HepG2 (cell line): ENCODE results near the gene CMTM2. TPM values are rescaled to one million over a fixed set of nuclear protein-coding genes. Genes with fewer than 3 reads are reported as not detected.

ENCODE experiments used
- ATAC-seq: fragments of 200-7000 bp; cut with Tn5 transposase; 3 replicates; pipeline ENCODE4 v1.9.1; 2020; ENCODE audit warnings: mild to moderate bottlenecking, moderate library complexity
- BruUV-seq: library from RNA; stranded (reverse); fragments of 400-500 nt; replicated peaks from 2 replicates; lab custom pipeline; 2021; lab: Mats Ljungman, UMichigan
- CTCF ChIA-PET: fragments of 300-600 bp; formaldehyde crosslinking; extraction: SDS; loops from one replicate; lab custom pipeline; 2021; ENCODE audit warnings: low total read pairs, inconsistent platforms, low intra/inter-chr PET ratio; lab: Yijun Ruan, JAX
- POLR2A ChIA-PET: fragments of 350-600 bp; sonication (Branson Sonifier 250); formaldehyde crosslinking; loops from one replicate; lab custom pipeline; 2020; ENCODE audit warnings: antibody characterized with exemption, inconsistent platforms; lab: Yijun Ruan, JAX
- DNase-seq: peaks from one replicate; pipeline ENCODE4 v3.0.0-alpha.2; 2015; ENCODE audit warnings: low spot score
- FAIRE-seq: peaks from 3 replicates; lab custom pipeline; 2011; peaks lifted over from hg19 to GRCh38; lab: Jason Lieb, UNC
- H2AFZ ChIP-seq: one replicate; pipeline ENCODE4 v1.6.1; 2011; ENCODE audit warnings: low read length, inconsistent platforms
- H3K27ac ChIP-seq: fragments of 300-600 bp; 3 replicates; pipeline ENCODE4 v1.8.0; 2011; ENCODE audit warnings: mixed run types, mild to moderate bottlenecking, mixed read lengths, low read length, inconsistent platforms; ENCODE audit not compliant: insufficient read depth; ENCODE audit errors: extremely low read length
- H3K27me3 ChIP-seq, 2 experiments: fragments of 200-600 bp in 1 of 2; 2 replicates in 1 of 2; 3 replicates in 1 of 2; pipeline versions ENCODE4 v1.6.0 to v1.8.0; 2011; ENCODE audit warnings: low read length in 2 of 2, mild to moderate bottlenecking in 2 of 2, moderate library complexity in 2 of 2, inconsistent platforms in 1 of 2; ENCODE audit not compliant: insufficient read depth in 2 of 2, control insufficient read depth in 1 of 2
- H3K36me3 ChIP-seq, 2 experiments: fragments of 200-600 bp in 1 of 2; replicated peaks in 1 of 2; 2 replicates in 1 of 2; 3 replicates in 1 of 2; pipeline versions ENCODE4 v1.5.1 to v1.8.0; 2011; ENCODE audit warnings: low read length in 2 of 2, inconsistent platforms in 1 of 2; ENCODE audit not compliant: insufficient read depth in 2 of 2, control insufficient read depth in 1 of 2
- H3K4me1 ChIP-seq: 2 replicates; pipeline ENCODE4 v1.5.1; 2012; ENCODE audit warnings: low read length, inconsistent platforms; ENCODE audit not compliant: insufficient read depth
- H3K4me2 ChIP-seq: 2 replicates; pipeline ENCODE4 v1.6.0; 2011; ENCODE audit warnings: low read depth, low read length, inconsistent platforms
- H3K4me3 ChIP-seq, 3 experiments: fragments of 200-600 bp in 1 of 3; sonication (generic), shearing (Covaris generic) in 1 of 3; replicated peaks in 1 of 3; 2 replicates each; pipeline ENCODE4 v1.5.1; 2011 to 2016; ENCODE audit warnings: low read length in 3 of 3, inconsistent platforms in 2 of 3, low read depth in 2 of 3, mild to moderate bottlenecking in 2 of 3, control low read depth in 1 of 3, mixed read lengths in 1 of 3; ENCODE audit not compliant: insufficient read depth in 1 of 3
- H3K79me2 ChIP-seq: one replicate; pipeline ENCODE4 v1.6.1; 2011; ENCODE audit warnings: low read length, inconsistent platforms; ENCODE audit not compliant: insufficient read depth
- H3K9ac ChIP-seq: 2 replicates; pipeline ENCODE4 v1.6.0; 2011; ENCODE audit warnings: mild to moderate bottlenecking, low read depth, low read length, inconsistent platforms; ENCODE audit not compliant: insufficient read depth
- H3K9me3 ChIP-seq: 2 replicates; pipeline ENCODE4 v1.5.1; 2012; ENCODE audit warnings: mild to moderate bottlenecking, low read length
- H4K20me1 ChIP-seq: 2 replicates; pipeline ENCODE4 v1.6.0; 2011; ENCODE audit warnings: inconsistent platforms, mild to moderate bottlenecking, low read length, moderate library complexity; ENCODE audit not compliant: insufficient read depth
- ARHGAP35 ChIP-seq: sonication (generic); formaldehyde crosslinking; IDR thresholded peaks from 2 replicates; pipeline ENCODE4 v1.9.0; 2022; ENCODE audit warnings: mild to moderate bottlenecking, inconsistent platforms, moderate library complexity, missing genetic modification reagents, borderline replicate concordance
- HMG20B ChIP-seq: conservative IDR thresholded peaks from 2 replicates; pipeline ENCODE4 v1.6.1; 2016; ENCODE audit warnings: missing genetic modification reagents, missing compliant biosample characterization
- MAFF ChIP-seq: IDR thresholded peaks from 2 replicates; pipeline ENCODE4 v1.6.1; 2011; ENCODE audit warnings: low read depth, low read length, improper control_type of control experiment
- MAFK ChIP-seq, 2 experiments: IDR thresholded peaks in 1 of 2; conservative IDR thresholded peaks in 1 of 2; 2 replicates each; pipeline ENCODE4 v1.6.1; 2011; ENCODE audit warnings: improper control_type of control experiment in 2 of 2, low read length in 2 of 2
- MED13 ChIP-seq: sonication (generic); formaldehyde crosslinking; IDR thresholded peaks from 2 replicates; pipeline ENCODE4 v1.5.0; 2020; ENCODE audit warnings: missing genetic modification reagents
- NFE2L2 ChIP-seq: fragments of 150-350 bp; IDR thresholded peaks from 2 replicates; pipeline ENCODE4 v1.6.1; 2014; ENCODE audit warnings: low read length
- SUZ12 ChIP-seq: fragments of 150-350 bp; IDR thresholded peaks from 2 replicates; pipeline ENCODE4 v1.6.1; 2014; ENCODE audit warnings: low read depth, low read length
- TEAD3 ChIP-seq: optimal IDR thresholded peaks from 2 replicates; pipeline ENCODE3; 2016; ENCODE audit warnings: borderline replicate concordance
- ZBTB39 ChIP-seq: sonication (generic); formaldehyde crosslinking; IDR thresholded peaks from 2 replicates; pipeline ENCODE4 v1.5.0; 2020; ENCODE audit warnings: missing genetic modification reagents
- ZNF274 ChIP-seq: sonication (generic); formaldehyde crosslinking; IDR thresholded peaks from 2 replicates; pipeline ENCODE4 v1.5.1; 2020; ENCODE audit warnings: mild to moderate bottlenecking, missing genetic modification reagents
- ZNF317 ChIP-seq: sonication (generic); formaldehyde crosslinking; IDR thresholded peaks from 2 replicates; pipeline ENCODE4 v1.5.0; 2020; ENCODE audit warnings: mild to moderate bottlenecking, missing genetic modification reagents
- WGBS: methylation state at CpG from one replicate; pipeline ENCODE4 v1.1.6; 2017; ENCODE audit warnings: low lambda C conversion rate; 5-methylcytosine and 5-hydroxymethylcytosine counted together
- in situ Hi-C: cut with HindIII; loops from 2 replicates; pipeline ENCODE4 v1.10.0; 2017; ENCODE audit warnings: low pct_unique_long_range_greater_than_20kb; ENCODE audit not compliant: extremely low pct_ligation_motif_present
- intact Hi-C: fragments of 100-400 bp; cut with micrococcal nuclease; formaldehyde crosslinking; loops from one replicate; pipeline ENCODE4 v1.10.0; 2022; ENCODE audit not compliant: unreplicated experiment
- polyA plus RNA-seq, 8 experiments: library from polyadenylated mRNA; depleted of rRNA in 3 of 8; stranded (reverse) in 7 of 8; unstranded in 1 of 8; fragments of >200 nt; fragmentation: Illumina TruSeq in 4 of 8; extraction: Trizol in 4 of 8; gene quantifications; 2 replicates each; pipeline versions ENCODE4 v1.2.1 to v1.2.3, GENCODE V29; 2011 to 2016; ENCODE audit warnings: low read depth in 4 of 8, missing spikeins in 1 of 8, mixed read lengths in 1 of 8; ENCODE audit not compliant: insufficient read depth in 1 of 8
- total RNA-seq, 5 experiments: library from RNA; depleted of rRNA; stranded (reverse); fragments of >200 nt; fragmentation: Illumina TruSeq; extraction: Trizol; gene quantifications; 2 replicates each; pipeline ENCODE4 v1.2.3, GENCODE V29; 2016; ENCODE audit warnings: low read depth in 1 of 5

CMTM2 gene
- total and polyA plus RNA-seq, 2 of the 13 experiments (the other 11 are each of a cell fraction or from before 2014, with no cell fraction given) = not detected

- DNase-seq = no peak
- ChIA-PET CTCF (no interaction called here), POLR2A (no interaction called here)
- Histone ChIP-seq H3K9ac (no peak overlapping the region), H4K20me1 (0 out of 2 replicates have a peak, but pooled peaks cover 1% of the 10 kb centered on the region), H3K79me2 (no peaks in the 10 kb centered on the region), H3K27me3 (no peaks in the 10 kb centered on the region), H3K4me3 (no peak overlapping the region), H3K36me3 (peaks cover 5 to 14% of the 10 kb centered on the region in 2 experiments; a peak in 4 of 5 replicates), H3K9me3 (no peaks in the 10 kb centered on the region), H3K4me2 (no peak overlapping the region), H3K27ac (no peak overlapping the region), H2AFZ (no peak overlapping the region), H3K4me1 (no peaks in the 10 kb centered on the region)
- 100% methylated on average over 2 of the region's 2 CpGs for WGBS
- TF ChIP-seq SUZ12 (no peak), MED13 (CRISPR knock-in tag) (no peak), ZNF274 (CRISPR knock-in tag) (no peak), NFE2L2 (no peak), MAFK (conservative IDR thresholded peaks at IDR 0.05 in 1 of 2, IDR thresholded peaks at IDR 0.05 in 1 of 2; ENCODE audit: low read length in 2 of 2) (peak in 1 of 2 experiments; percentile 24; a peak in 1 of 4 replicates), TEAD3 (CRISPR knock-in tag) (no peak), HMG20B (CRISPR knock-in tag) (no peak), ARHGAP35 (CRISPR knock-in tag) (no peak), MAFF (peak; percentile 21; the same call in 1 of the 2 replicates), ZNF317 (CRISPR knock-in tag) (no peak), ZBTB39 (no peak)
- in situ Hi-C loops = no loop called here
- no peak for FAIRE-seq
- no TSS peak for BruUV-seq
- ATAC-seq = no peak
- intact Hi-C loops = no loop called here
These were observed 10.9 kb upstream of the CMTM2 start for GRCh38 chr16:66568355-66568754.
